K562 (cell line): ENCODE data around the gene SCGB1C2. TPM values are rescaled to one million over a fixed set of nuclear protein-coding genes. Genes with fewer than 3 reads are reported as not detected.

Source experiments
- CHD1 ChIP-seq: fragments of 200-600 bp; sonication (generic); IDR thresholded peaks from one replicate; pipeline ENCODE4 v1.6.1; 2012; ENCODE audit warnings: mild to moderate bottlenecking, moderate library complexity, low read length, inconsistent platforms
- E2F3 ChIP-seq: fragments of 250-450 bp; sonication (Bioruptor Pico); IDR thresholded peaks from 2 replicates; pipeline ENCODE4 v1.4.0; 2020; ENCODE audit warnings: mild to moderate bottlenecking
- NCOA4 ChIP-seq: fragments of 450-650 bp; IDR thresholded peaks from 2 replicates; pipeline ENCODE4 v1.6.1; 2018; ENCODE audit warnings: mild to moderate bottlenecking; ENCODE audit not compliant: partially characterized antibody
- polyA plus RNA-seq, 8 experiments: library from polyadenylated mRNA; depleted of rRNA in 4 of 8; stranded (reverse) in 5 of 8; unstranded in 3 of 8; fragments of >200 nt; fragmentation: Nextera tagmentation in 2 of 8; fragmentation: Illumina TruSeq in 1 of 8; extraction: Ambion mirVana in 2 of 8; extraction: Trizol in 1 of 8; gene quantifications; 2 replicates each; pipeline versions ENCODE4 v1.2.1 to v1.2.3, GENCODE V29; 2011 to 2014; ENCODE audit warnings: inconsistent platforms in 1 of 8, missing spikeins in 1 of 8
- total RNA-seq, 7 experiments: library from RNA; depleted of rRNA in 6 of 7; stranded (reverse); fragments of >200 nt in 6 of 7; fragmentation: Illumina TruSeq in 2 of 7; extraction: Trizol in 2 of 7; gene quantifications; 2 replicates each; pipeline versions ENCODE4 v1.2.1 to v1.2.3, GENCODE V29; 2011 to 2021; ENCODE audit warnings: low replicate concordance in 1 of 7
- TF ChIP-seq, protein P1 (sequence below): fragments of 450-650 bp; IDR thresholded peaks from 2 replicates; pipeline ENCODE4 v1.6.1; 2016; ENCODE audit warnings: mild to moderate bottlenecking, moderate library complexity
- TF ChIP-seq, protein P2 (sequence below), 3 experiments: fragments of 200-800 bp in 1 of 3; sonication (Bioruptor generic) in 1 of 3; sonication (generic) in 1 of 3; formaldehyde crosslinking in 1 of 3; IDR thresholded peaks; 2 replicates each; pipeline versions ENCODE4 v1.6.1 to v1.8.0; 2016 to 2022; ENCODE audit warnings: mild to moderate bottlenecking in 2 of 3, missing compliant biosample characterization in 2 of 3, missing genetic modification characterization in 2 of 3, missing genetic modification reagents in 1 of 3
- TF ChIP-seq, protein P3 (sequence below), 2 experiments: IDR thresholded peaks; 2 replicates each; pipeline ENCODE4 v1.6.1; 2011; ENCODE audit warnings: borderline replicate concordance in 1 of 2, control low read depth in 1 of 2, low read depth in 1 of 2, low read length in 1 of 2, mild to moderate bottlenecking in 1 of 2, mixed read lengths in 1 of 2, moderate library complexity in 1 of 2; ENCODE audit not compliant: insufficient read depth in 1 of 2, insufficient read length in 1 of 2, poor library complexity in 1 of 2, severe bottlenecking in 1 of 2; ENCODE audit errors: extremely low read depth in 1 of 2
- TF ChIP-seq, protein P4 (sequence below): sonication (generic); formaldehyde crosslinking; IDR thresholded peaks from 2 replicates; pipeline ENCODE4 v1.8.1; 2023; ENCODE audit warnings: mild to moderate bottlenecking, missing genetic modification reagents
- TF ChIP-seq, protein P5 (sequence below): sonication (generic); formaldehyde crosslinking; IDR thresholded peaks from 2 replicates; pipeline ENCODE4 v1.8.0; 2022; ENCODE audit warnings: missing genetic modification reagents, mild to moderate bottlenecking, borderline replicate concordance

SCGB1C2 gene
- total and polyA plus RNA-seq, 9 of the 15 experiments (the other 6 are each of a cell fraction or from before 2014, with no cell fraction given), result not detected

DNA sequence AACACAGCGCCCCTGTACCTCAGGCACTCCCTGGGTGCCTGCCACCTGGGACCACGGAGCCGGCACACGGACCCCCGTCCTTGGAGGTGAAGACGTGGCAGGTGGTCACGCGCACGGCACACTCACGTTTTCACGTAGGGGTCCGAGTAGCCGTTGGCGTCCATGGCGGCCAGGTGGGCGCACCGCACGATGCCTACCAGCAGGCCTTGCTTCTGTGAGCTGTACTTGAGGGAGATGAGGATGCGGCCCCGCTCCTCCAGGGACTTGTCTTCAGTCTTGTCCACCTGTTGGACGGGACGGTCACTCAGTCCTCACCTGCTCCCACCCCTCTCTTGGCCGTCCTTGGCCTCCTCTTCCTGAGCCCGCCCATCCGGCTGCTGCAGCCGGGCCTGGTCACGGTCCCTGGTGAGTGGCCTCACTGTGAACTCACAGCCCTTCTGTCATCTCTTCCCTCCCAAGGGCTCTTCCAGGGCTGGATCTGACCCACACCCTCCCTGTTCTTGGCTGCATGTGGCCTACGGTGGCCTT lies 18.8 kb downstream of the SCGB1C2 start (continued):
- TF ChIP-seq, protein P1, sequence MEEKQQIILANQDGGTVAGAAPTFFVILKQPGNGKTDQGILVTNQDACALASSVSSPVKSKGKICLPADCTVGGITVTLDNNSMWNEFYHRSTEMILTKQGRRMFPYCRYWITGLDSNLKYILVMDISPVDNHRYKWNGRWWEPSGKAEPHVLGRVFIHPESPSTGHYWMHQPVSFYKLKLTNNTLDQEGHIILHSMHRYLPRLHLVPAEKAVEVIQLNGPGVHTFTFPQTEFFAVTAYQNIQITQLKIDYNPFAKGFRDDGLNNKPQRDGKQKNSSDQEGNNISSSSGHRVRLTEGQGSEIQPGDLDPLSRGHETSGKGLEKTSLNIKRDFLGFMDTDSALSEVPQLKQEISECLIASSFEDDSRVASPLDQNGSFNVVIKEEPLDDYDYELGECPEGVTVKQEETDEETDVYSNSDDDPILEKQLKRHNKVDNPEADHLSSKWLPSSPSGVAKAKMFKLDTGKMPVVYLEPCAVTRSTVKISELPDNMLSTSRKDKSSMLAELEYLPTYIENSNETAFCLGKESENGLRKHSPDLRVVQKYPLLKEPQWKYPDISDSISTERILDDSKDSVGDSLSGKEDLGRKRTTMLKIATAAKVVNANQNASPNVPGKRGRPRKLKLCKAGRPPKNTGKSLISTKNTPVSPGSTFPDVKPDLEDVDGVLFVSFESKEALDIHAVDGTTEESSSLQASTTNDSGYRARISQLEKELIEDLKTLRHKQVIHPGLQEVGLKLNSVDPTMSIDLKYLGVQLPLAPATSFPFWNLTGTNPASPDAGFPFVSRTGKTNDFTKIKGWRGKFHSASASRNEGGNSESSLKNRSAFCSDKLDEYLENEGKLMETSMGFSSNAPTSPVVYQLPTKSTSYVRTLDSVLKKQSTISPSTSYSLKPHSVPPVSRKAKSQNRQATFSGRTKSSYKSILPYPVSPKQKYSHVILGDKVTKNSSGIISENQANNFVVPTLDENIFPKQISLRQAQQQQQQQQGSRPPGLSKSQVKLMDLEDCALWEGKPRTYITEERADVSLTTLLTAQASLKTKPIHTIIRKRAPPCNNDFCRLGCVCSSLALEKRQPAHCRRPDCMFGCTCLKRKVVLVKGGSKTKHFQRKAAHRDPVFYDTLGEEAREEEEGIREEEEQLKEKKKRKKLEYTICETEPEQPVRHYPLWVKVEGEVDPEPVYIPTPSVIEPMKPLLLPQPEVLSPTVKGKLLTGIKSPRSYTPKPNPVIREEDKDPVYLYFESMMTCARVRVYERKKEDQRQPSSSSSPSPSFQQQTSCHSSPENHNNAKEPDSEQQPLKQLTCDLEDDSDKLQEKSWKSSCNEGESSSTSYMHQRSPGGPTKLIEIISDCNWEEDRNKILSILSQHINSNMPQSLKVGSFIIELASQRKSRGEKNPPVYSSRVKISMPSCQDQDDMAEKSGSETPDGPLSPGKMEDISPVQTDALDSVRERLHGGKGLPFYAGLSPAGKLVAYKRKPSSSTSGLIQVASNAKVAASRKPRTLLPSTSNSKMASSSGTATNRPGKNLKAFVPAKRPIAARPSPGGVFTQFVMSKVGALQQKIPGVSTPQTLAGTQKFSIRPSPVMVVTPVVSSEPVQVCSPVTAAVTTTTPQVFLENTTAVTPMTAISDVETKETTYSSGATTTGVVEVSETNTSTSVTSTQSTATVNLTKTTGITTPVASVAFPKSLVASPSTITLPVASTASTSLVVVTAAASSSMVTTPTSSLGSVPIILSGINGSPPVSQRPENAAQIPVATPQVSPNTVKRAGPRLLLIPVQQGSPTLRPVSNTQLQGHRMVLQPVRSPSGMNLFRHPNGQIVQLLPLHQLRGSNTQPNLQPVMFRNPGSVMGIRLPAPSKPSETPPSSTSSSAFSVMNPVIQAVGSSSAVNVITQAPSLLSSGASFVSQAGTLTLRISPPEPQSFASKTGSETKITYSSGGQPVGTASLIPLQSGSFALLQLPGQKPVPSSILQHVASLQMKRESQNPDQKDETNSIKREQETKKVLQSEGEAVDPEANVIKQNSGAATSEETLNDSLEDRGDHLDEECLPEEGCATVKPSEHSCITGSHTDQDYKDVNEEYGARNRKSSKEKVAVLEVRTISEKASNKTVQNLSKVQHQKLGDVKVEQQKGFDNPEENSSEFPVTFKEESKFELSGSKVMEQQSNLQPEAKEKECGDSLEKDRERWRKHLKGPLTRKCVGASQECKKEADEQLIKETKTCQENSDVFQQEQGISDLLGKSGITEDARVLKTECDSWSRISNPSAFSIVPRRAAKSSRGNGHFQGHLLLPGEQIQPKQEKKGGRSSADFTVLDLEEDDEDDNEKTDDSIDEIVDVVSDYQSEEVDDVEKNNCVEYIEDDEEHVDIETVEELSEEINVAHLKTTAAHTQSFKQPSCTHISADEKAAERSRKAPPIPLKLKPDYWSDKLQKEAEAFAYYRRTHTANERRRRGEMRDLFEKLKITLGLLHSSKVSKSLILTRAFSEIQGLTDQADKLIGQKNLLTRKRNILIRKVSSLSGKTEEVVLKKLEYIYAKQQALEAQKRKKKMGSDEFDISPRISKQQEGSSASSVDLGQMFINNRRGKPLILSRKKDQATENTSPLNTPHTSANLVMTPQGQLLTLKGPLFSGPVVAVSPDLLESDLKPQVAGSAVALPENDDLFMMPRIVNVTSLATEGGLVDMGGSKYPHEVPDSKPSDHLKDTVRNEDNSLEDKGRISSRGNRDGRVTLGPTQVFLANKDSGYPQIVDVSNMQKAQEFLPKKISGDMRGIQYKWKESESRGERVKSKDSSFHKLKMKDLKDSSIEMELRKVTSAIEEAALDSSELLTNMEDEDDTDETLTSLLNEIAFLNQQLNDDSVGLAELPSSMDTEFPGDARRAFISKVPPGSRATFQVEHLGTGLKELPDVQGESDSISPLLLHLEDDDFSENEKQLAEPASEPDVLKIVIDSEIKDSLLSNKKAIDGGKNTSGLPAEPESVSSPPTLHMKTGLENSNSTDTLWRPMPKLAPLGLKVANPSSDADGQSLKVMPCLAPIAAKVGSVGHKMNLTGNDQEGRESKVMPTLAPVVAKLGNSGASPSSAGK, result no peak
- TF ChIP-seq NCOA4 (no peak), CHD1 (no peak), E2F3 (CRISPR knock-in tag) (no peak)
- TF ChIP-seq, protein P2, sequence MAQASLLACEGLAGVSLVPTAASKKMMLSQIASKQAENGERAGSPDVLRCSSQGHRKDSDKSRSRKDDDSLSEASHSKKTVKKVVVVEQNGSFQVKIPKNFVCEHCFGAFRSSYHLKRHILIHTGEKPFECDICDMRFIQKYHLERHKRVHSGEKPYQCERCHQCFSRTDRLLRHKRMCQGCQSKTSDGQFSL (CRISPR knock-in tag; IDR thresholded peaks at IDR 0.05), result no peak
- TF ChIP-seq, protein P2 (tag; IDR thresholded peaks at IDR 0.05), result no peak
- TF ChIP-seq, protein P3, sequence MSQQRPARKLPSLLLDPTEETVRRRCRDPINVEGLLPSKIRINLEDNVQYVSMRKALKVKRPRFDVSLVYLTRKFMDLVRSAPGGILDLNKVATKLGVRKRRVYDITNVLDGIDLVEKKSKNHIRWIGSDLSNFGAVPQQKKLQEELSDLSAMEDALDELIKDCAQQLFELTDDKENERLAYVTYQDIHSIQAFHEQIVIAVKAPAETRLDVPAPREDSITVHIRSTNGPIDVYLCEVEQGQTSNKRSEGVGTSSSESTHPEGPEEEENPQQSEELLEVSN (IDR thresholded peaks at IDR 0.05; ENCODE audit: borderline replicate concordance in 1 of 2, extremely low read depth in 1 of 2, insufficient read depth in 1 of 2, insufficient read length in 1 of 2, low read depth in 1 of 2, low read length in 1 of 2, poor library complexity in 1 of 2, severe bottlenecking in 1 of 2), result no peak
- TF ChIP-seq, protein P4, sequence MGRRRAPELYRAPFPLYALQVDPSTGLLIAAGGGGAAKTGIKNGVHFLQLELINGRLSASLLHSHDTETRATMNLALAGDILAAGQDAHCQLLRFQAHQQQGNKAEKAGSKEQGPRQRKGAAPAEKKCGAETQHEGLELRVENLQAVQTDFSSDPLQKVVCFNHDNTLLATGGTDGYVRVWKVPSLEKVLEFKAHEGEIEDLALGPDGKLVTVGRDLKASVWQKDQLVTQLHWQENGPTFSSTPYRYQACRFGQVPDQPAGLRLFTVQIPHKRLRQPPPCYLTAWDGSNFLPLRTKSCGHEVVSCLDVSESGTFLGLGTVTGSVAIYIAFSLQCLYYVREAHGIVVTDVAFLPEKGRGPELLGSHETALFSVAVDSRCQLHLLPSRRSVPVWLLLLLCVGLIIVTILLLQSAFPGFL (CRISPR knock-in tag), result no peak
- TF ChIP-seq, protein P5, sequence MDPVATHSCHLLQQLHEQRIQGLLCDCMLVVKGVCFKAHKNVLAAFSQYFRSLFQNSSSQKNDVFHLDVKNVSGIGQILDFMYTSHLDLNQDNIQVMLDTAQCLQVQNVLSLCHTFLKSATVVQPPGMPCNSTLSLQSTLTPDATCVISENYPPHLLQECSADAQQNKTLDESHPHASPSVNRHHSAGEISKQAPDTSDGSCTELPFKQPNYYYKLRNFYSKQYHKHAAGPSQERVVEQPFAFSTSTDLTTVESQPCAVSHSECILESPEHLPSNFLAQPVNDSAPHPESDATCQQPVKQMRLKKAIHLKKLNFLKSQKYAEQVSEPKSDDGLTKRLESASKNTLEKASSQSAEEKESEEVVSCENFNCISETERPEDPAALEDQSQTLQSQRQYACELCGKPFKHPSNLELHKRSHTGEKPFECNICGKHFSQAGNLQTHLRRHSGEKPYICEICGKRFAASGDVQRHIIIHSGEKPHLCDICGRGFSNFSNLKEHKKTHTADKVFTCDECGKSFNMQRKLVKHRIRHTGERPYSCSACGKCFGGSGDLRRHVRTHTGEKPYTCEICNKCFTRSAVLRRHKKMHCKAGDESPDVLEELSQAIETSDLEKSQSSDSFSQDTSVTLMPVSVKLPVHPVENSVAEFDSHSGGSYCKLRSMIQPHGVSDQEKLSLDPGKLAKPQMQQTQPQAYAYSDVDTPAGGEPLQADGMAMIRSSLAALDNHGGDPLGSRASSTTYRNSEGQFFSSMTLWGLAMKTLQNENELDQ (CRISPR knock-in tag), result no peak
